Measurements from ENCODE around the gene AKAP1. TPM values are rescaled to one million over a fixed set of nuclear protein-coding genes. Genes with fewer than 3 reads are reported as not detected.
A peak's percentile ranks its signal among the peaks of the same experiment; 100 is the strongest.

Gene AKAP1
- total RNA-seq, 3 donors from 2014 or later = 38.1 to 87.7 (median 63.9) TPM

GRCh38 chr17:57113656-57114055 is 28.6 kb downstream of the AKAP1 start:
- intact Hi-C loops (cut with DNase I; ENCODE audit: low total_unique reads) = no loop called here
- Histone ChIP-seq H3K36me3 (peaks cover 11% of the 10 kb centered on the region), H3K27me3 (no peaks in the 10 kb centered on the region), H3K4me1 (peaks cover 0 to 15% of the 10 kb centered on the region in 2 donors), H3K27ac (peak overlapping the region; percentile 3 to 44), H3K4me3 (no peak overlapping the region), H3K9me3 (no peaks in the 10 kb centered on the region)
- TF ChIP-seq POLR2AphosphoS5 (IDR thresholded peaks at IDR 0.05) = no peak
- TF ChIP-seq POLR2A (IDR thresholded peaks at IDR 0.05) = no peak
- TF ChIP-seq CTCF (IDR thresholded peaks at IDR 0.05) = no peak
- no peak for DNase-seq (ENCODE audit: low spot score in 2 of 2)

GRCh38 chr17:57114085-57114673 is 29.1 kb downstream of the AKAP1 start:
- intact Hi-C loops (cut with DNase I; ENCODE audit: low total_unique reads) = no loop called here
- peaks cover 11% of the 10 kb centered on the region for H3K36me3 ChIP-seq
- no peaks in the 10 kb centered on the region for H3K9me3 ChIP-seq
- no peak for DNase-seq (ENCODE audit: low spot score in 2 of 2)
- H3K27me3 ChIP-seq = no peaks in the 10 kb centered on the region
- TF ChIP-seq POLR2A (IDR thresholded peaks at IDR 0.05) (no peak), CTCF (IDR thresholded peaks at IDR 0.05) (peak; percentile 46 to 62 (median 58)), POLR2AphosphoS5 (IDR thresholded peaks at IDR 0.05) (no peak)
- peak overlapping the region; percentile 3 to 44 for H3K27ac ChIP-seq
- H3K4me3 ChIP-seq = no peak overlapping the region
- H3K4me1 ChIP-seq = peaks cover 0 to 15% of the 10 kb centered on the region in 2 donors

GRCh38 chr17:57115377-57115776 is 30.3 kb downstream of the AKAP1 start:
- intact Hi-C loops (cut with DNase I; ENCODE audit: low total_unique reads) = no loop called here
- H3K4me1 ChIP-seq = peaks cover 0 to 7% of the 10 kb centered on the region in 2 donors

GRCh38 chr17:57115916-57116315 is 30.9 kb downstream of the AKAP1 start:
- no peaks in the 10 kb centered on the region for H3K27me3 ChIP-seq
- intact Hi-C loops (cut with DNase I; ENCODE audit: low total_unique reads) = no loop called here
- no peaks in the 10 kb centered on the region for H3K9me3 ChIP-seq
- H3K27ac ChIP-seq = no peak overlapping the region
- peaks cover 0 to 2% of the 10 kb centered on the region in 2 donors for H3K4me1 ChIP-seq
- DNase-seq (ENCODE audit: low spot score in 2 of 2) = no peak
- no peak overlapping the region for H3K4me3 ChIP-seq
- peaks cover 11% of the 10 kb centered on the region for H3K36me3 ChIP-seq
- TF ChIP-seq CTCF (IDR thresholded peaks at IDR 0.05) = no peak
- no peak for TF ChIP-seq POLR2AphosphoS5 (IDR thresholded peaks at IDR 0.05)
- no peak for TF ChIP-seq POLR2A (IDR thresholded peaks at IDR 0.05)

More at GRCh38 chr17:57115377-57115776, 30.3 kb downstream of the AKAP1 start:
- H3K27me3 ChIP-seq = no peaks in the 10 kb centered on the region
- H3K36me3 ChIP-seq = peaks cover 11% of the 10 kb centered on the region
- H3K9me3 ChIP-seq = no peaks in the 10 kb centered on the region
- peak overlapping the region in 1 of 2 donors; percentile 5 for H3K27ac ChIP-seq
- no peak overlapping the region for H3K4me3 ChIP-seq
- no peak for TF ChIP-seq POLR2A (IDR thresholded peaks at IDR 0.05)
- no peak for TF ChIP-seq CTCF (IDR thresholded peaks at IDR 0.05)
- TF ChIP-seq POLR2AphosphoS5 (IDR thresholded peaks at IDR 0.05) = no peak
- DNase-seq (ENCODE audit: low spot score in 2 of 2) = no peak

- no peaks in the 10 kb centered on the region for H3K27me3 ChIP-seq
- peaks cover 11% of the 10 kb centered on the region for H3K36me3 ChIP-seq
- no peaks in the 10 kb centered on the region for H3K4me1 ChIP-seq
- TF ChIP-seq POLR2A (IDR thresholded peaks at IDR 0.05) (no peak), CTCF (IDR thresholded peaks at IDR 0.05) (no peak), POLR2AphosphoS5 (IDR thresholded peaks at IDR 0.05) (no peak)
- H3K4me3 ChIP-seq = no peak overlapping the region
- no peak overlapping the region for H3K27ac ChIP-seq
- intact Hi-C loops (cut with DNase I; ENCODE audit: low total_unique reads) = no loop called here
- DNase-seq (ENCODE audit: low spot score in 2 of 2) = no peak
- H3K9me3 ChIP-seq = no peaks in the 10 kb centered on the region
Measured at GRCh38 chr17:57117798-57118197, 32.8 kb downstream of the AKAP1 start.
